Limb (tissue), 2 donors: ENCODE data around the gene CCSER1.
A peak's percentile ranks its signal among the peaks of the same experiment; 100 is the strongest.

ENCODE experiments used
- DNase-seq, 2 donors: peaks; one replicate each; pipeline ENCODE4 v3.0.0-alpha.2; 2016; ENCODE audit errors: extremely low spot score in 2 of 2

Gene CCSER1

DNA sequence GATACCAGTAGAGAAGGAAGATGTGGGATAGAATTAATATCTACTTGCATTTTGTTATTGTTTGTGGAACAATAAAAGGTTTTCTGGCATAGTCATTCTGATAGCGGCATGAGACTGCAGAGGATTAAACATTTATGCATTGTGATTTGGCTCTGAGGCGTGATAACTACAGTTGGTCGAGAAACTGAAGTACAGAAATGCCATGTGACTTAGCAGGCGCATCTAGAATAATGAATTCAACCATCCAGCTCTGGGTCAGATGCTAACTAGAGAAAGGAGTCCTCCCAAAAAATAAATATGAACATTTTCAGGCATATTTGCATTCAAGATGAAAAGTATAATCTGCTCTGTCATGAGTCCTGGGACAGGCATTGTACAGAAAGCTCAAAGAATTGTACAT is 62.8 kb downstream of the CCSER1 start:
- no peak for DNase-seq

DNA sequence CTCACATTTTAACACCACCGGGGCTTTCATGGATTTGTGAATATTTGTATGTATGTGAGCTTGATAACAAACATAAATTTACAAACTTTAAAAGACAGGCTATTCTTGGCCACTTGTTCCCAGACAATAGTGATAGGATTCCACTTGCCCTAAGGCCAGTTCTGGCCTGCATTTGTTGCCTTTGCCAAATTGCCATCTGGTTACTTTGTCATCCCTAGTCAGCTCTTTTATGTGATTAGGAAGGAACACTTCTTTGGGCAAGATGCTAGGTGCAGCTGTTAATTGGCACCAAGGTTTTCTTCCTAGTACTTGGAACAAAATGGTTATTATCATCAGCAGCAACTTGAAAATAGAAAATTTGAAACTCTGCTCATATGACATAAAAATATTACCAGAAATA is 63.3 kb downstream of the CCSER1 start:
- DNase-seq, result no peak

DNA sequence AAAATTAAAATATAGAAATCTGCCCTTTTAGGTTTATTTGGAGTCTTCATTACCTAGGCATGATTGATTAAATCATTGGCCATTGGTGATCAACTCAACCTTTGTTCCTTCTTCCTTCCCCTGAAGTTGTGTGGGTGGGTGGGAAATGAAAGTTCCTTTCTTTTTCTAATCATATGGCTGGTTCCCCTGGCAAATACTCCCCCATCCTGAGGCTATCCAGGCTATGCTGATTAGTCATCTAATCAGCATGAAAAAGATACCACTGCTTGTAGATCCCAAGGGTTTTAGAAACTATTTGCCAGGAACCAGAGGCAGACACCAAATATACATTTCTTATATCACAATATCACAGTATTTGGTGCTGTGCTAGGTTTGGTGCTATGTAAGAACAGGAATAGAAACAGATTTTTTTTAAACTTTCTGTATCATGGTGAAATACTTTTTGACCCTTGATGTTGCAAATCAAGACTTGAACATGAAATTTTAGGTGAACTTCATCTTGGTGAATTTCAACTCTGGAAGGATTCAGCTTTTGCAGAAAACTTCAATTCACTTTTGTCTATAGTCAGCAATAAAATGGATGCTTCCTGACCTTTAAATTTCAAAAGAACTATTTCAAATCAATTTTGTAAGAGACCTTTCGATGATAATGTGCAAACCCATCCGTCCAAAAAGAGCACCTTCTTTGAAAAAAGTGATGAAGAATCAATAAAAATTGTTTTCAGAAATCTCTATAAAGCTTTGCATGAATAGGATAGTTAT is 71.1 kb downstream of the CCSER1 start:
- DNase-seq, result no peak

GRCh38 chr4:90207887-90208454 is 80.8 kb downstream of the CCSER1 start:
- no peak for DNase-seq

- no peak for DNase-seq
Observed at GRCh38 chr4:90209922-90210321, 82.7 kb downstream of the CCSER1 start.

- DNase-seq, result no peak
Observed at GRCh38 chr4:90211174-90211573, 84.0 kb downstream of the CCSER1 start.

GRCh38 chr4:90215286-90215685 is 88.1 kb downstream of the CCSER1 start:
- no peak for DNase-seq

DNA sequence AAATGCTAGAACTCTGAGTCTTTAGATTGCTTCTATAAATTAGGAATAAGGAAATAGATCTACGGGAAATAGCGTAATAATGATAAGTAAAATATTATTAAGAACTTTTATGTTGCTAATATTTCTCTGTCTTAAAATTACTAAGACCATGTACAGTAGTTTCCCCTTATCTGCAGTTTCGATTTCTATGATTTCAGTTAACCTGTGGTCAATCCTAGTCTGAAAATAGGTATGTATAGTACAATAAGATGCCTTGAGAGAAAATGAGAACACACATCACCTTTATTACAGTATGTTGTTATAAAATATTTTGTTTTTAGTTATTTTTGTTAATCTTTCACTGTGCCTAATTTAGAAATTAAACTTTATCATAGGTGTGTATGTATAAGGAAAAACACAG is 92.6 kb downstream of the CCSER1 start:
- DNase-seq, result no peak

- no peak for DNase-seq
Observed at GRCh38 chr4:90220459-90220858, 93.3 kb downstream of the CCSER1 start.

GRCh38 chr4:90226734-90227133 is 99.5 kb downstream of the CCSER1 start:
- DNase-seq, result no peak

- no peak for DNase-seq
Observed at GRCh38 chr4:90227177-90227576, 100.0 kb downstream of the CCSER1 start.

DNA sequence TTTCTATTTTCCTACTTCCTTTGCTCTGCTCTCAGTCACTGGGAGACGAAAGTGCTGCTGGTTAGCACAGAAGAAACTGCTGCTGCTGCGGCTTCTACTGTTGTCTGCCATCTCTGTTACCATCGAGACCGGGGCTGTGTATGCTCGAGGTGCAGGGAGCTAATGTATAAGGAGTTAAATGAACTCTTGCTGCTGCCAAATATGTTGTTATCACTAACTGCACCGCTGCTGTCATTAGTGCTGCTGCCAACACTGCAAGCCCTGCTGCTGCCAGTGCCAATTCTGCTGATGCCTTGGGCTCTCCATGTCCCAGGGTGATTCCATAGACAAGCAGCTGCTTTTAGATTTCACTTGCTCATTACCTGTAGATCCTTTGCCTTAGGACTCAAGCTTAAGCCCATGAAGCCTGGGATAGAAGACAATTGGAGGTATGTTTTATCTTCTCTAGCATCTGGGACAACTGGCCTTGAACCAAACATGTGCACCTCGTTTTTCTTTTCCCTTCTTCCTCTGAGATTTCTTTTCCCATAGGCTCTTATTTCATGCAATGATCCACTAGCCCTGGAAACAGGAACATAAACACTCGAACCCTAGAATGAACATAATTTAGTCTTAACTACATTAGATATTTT is 107.8 kb downstream of the CCSER1 start:
- peak in 1 of 2 donors; percentile 27 for DNase-seq

DNA sequence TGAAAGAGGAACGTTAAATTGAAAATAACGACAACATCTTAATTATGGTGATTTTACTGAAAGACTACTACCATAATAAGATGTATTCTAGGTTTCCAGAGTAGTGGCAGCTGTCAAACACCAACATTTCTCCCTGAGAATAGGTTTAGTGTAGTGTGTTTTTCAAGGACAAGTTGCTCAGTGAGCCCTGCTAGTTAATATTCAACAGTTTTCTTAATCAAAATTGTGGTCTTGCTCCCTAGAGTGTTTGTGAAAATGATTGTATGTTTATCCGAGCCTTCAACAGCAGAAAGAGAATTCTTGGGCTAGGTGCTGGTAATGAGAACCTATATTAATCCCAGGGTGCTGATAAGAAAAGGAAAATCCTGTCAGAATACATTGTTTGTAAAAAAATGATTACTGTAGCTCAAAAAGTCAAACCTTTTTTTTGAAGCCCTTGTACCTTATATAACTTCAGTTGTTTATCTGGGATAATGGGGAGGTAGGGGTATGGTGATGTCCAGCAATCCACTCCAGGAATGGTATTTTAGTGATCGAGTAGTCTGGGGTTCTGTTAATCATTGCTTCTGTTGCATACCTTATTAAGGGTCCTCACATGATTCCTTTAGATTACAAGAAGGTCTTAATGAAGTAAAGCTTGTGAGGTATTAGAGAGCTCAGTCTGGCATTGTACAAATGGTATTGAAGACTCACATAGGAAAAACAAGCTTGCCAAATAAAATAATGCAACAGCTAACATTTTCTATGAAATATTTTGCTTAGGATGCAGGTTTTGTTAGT is 110.7 kb downstream of the CCSER1 start:
- no peak for DNase-seq

GRCh38 chr4:90240333-90240732 is 113.1 kb downstream of the CCSER1 start:
- no peak for DNase-seq

DNA sequence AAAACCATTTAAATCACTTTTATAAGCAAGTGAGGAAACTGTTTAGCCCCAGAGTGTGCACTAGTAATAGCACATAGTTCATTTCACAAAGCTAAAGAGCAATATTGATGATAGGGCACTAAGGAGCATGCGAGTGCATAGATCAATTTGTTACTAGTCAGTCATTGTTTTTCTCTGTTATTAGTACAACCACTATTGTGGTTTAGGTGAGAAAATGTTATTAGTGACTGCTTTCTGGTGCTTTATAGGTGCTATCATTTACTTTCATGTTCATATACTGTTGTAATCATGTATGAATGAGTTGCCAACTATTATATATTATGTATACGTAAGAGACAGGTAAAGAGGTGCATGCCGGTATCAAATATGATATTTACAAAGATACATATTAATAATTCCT is 113.8 kb downstream of the CCSER1 start:
- no peak for DNase-seq

DNA sequence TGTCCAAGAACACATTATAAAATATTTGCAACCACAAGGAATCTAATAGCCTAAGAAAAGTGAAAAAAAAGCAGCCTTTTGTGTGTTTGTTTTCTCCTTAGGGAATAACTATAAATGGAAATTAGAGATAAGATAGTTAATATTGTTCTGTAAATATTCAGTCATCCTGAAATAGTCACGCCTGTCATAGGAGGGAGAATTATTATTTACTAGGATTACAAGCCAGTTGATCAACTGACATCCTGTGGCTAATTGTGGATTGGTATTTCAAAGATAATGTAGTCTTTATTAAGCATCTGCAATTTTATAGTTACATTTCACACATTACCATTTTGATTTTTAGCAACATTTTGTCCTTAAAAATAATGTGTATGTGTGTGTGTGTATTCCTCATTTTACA is 118.6 kb downstream of the CCSER1 start:
- DNase-seq, result no peak

DNA sequence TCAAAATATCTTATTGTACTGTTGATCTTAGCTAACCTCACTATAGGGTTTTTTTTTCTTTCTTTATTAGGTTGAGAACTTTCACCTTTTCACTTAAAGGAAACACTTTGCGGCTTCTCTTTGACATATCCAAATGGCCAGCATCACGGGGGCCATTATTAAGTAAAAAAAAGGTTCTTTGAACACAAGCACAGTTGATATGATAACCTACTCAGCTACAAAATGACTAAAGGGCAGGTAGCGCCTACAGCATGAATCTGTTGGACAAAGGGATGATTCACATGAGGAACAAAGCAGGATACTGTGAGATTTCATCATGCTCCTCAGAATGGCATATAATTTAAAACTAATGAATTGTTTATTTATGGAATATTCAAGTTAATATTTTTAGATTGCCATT is 119.6 kb downstream of the CCSER1 start:
- no peak for DNase-seq

GRCh38 chr4:90254357-90254756 is 127.2 kb downstream of the CCSER1 start:
- DNase-seq, result no peak

DNA sequence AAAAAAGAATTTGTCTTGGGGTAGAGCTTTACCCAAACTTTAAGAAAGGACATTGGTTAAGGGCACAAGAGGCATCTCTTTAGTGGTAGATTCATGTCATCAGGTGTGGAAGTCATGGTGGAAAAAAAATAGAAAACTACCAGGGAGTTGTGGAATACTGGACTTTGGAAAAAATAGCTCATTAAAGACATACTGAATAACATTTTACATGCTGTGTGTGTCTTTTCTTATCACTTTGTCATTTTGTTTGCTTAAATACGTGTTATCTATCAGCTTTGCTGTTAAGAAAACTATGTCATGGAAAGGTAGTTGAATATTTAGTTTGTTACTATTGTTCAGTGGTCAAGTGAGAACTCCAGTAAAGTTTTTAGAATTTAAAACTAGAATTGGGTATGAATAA is 147.0 kb downstream of the CCSER1 start:
- DNase-seq, result no peak

- no peak for DNase-seq
Observed at GRCh38 chr4:90280954-90281353, 153.8 kb downstream of the CCSER1 start.

DNA sequence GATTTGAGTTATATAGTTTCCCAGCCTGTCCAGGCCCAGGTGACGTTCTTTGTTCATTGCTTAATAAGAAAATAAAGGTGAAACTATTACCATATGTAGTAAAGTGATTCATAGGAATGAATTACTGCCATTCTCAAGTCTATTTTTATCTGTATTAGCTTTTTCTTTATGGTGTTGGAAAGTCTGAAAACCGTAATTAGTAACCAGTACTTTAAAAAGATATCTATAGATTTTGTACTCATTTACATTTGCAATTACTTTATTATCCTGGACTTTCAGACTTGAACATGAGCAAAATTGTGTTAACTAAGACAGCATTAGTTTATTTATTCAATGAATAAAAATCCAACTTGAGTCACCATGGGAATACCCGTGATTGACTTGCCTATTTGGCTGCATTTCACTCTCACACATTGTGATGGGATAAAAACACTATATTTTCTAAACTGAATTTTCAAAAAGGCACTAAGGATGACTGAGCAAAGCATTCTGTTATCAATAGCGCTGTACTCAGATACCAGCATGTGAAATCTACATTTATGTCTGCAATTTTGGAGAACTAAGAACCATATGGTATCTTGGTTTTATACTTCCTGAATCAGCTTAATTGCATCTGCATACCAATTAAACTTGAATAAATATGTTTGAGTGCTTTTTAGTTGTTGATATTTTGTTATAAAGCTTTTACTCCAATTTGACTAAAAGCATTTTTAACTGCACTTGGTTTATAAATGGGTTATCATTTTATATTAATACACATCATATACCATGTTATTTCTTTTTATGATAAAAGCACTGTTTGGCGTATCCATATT is 154.6 kb downstream of the CCSER1 start:
- DNase-seq, result no peak
